GM23338 (cell line): Measurements from ENCODE around the gene RNF168. TPM values are rescaled to one million over a fixed set of nuclear protein-coding genes. Genes with fewer than 3 reads are reported as not detected.

ENCODE experiments used
- ATAC-seq: fragments of 200-7000 bp; cut with Tn5 transposase; 3 replicates; pipeline ENCODE4 v1.9.1; 2020
- DNase-seq: peaks from one replicate; pipeline ENCODE4 v3.0.0-alpha.2; 2015; ENCODE audit warnings: low spot score
- H2AFZ ChIP-seq: fragments of 200-600 bp; sonication (generic); 2 replicates; pipeline ENCODE4 v1.8.0; 2016; ENCODE audit warnings: antibody characterized with exemption, mild to moderate bottlenecking, moderate library complexity
- H3F3A ChIP-seq: fragments of 200-600 bp; sonication (generic); replicated peaks from 2 replicates; pipeline ENCODE4 v1.8.0; 2017; ENCODE audit warnings: antibody characterized with exemption, mixed run types, low read depth
- H3K27ac ChIP-seq: fragments of 200-600 bp; sonication (generic); 2 replicates; pipeline ENCODE4 v1.6.1; 2016; ENCODE audit warnings: low read depth
- H3K27me3 ChIP-seq: fragments of 200-600 bp; sonication (generic); 2 replicates; pipeline ENCODE4 v1.8.0; 2016; ENCODE audit warnings: mild to moderate bottlenecking, mixed run types, moderate library complexity; ENCODE audit not compliant: insufficient read depth
- H3K36me3 ChIP-seq: fragments of 200-600 bp; sonication (generic); 2 replicates; pipeline ENCODE4 v1.8.0; 2016; ENCODE audit warnings: mild to moderate bottlenecking; ENCODE audit not compliant: insufficient read depth
- H3K4me1 ChIP-seq: fragments of 200-600 bp; sonication (generic); 2 replicates; pipeline ENCODE4 v1.8.0; 2016; ENCODE audit warnings: mild to moderate bottlenecking, moderate library complexity; ENCODE audit not compliant: insufficient read depth
- H3K4me2 ChIP-seq: fragments of 200-600 bp; sonication (generic); 2 replicates; pipeline ENCODE4 v1.7.1; 2017; ENCODE audit warnings: mixed run types
- H3K4me3 ChIP-seq: fragments of 200-600 bp; sonication (generic); 2 replicates; pipeline ENCODE4 v1.6.1; 2016; ENCODE audit warnings: mixed run types
- H3K79me2 ChIP-seq: fragments of 200-600 bp; sonication (generic); replicated peaks from 2 replicates; pipeline ENCODE4 v1.8.0; 2017; ENCODE audit warnings: mild to moderate bottlenecking; ENCODE audit not compliant: insufficient read depth
- H3K9me2 ChIP-seq: fragments of 200-600 bp; sonication (generic); 2 replicates; pipeline ENCODE4 v1.8.0; 2017; ENCODE audit not compliant: insufficient read depth
- H4K20me1 ChIP-seq: fragments of 200-600 bp; sonication (generic); replicated peaks from 2 replicates; pipeline ENCODE4 v1.8.0; 2017; ENCODE audit warnings: mild to moderate bottlenecking; ENCODE audit not compliant: insufficient read depth
- H3K27ac Mint-ChIP-seq: 2 replicates; pipeline ENCODE4 v1.8.0; 2020; ENCODE audit warnings: inconsistent platforms, mild to moderate bottlenecking, moderate library complexity, mixed read lengths
- H3K27me3 Mint-ChIP-seq: 3 replicates; pipeline ENCODE4 v1.8.0; 2022; ENCODE audit warnings: low read depth, mild to moderate bottlenecking, moderate library complexity, mixed read lengths, inconsistent platforms; ENCODE audit not compliant: insufficient read depth, poor library complexity
- H3K36me3 Mint-ChIP-seq: 3 replicates; pipeline ENCODE4 v1.8.0; 2021; ENCODE audit warnings: low read depth, mild to moderate bottlenecking, inconsistent platforms, moderate library complexity, mixed read lengths
- H3K4me1 Mint-ChIP-seq: 3 replicates; pipeline ENCODE4 v1.8.0; 2020; ENCODE audit warnings: mild to moderate bottlenecking, inconsistent platforms, mixed read lengths
- H3K4me3 Mint-ChIP-seq: 3 replicates; pipeline ENCODE4 v1.8.0; 2021; ENCODE audit warnings: moderate library complexity, mild to moderate bottlenecking, inconsistent platforms, mixed read lengths
- H3K9me3 Mint-ChIP-seq: 3 replicates; pipeline ENCODE4 v1.8.0; 2020; ENCODE audit warnings: moderate library complexity, mild to moderate bottlenecking, inconsistent platforms, mixed read lengths
- CREB1 ChIP-seq: fragments of 250-450 bp; sonication (Bioruptor Pico); IDR thresholded peaks from 2 replicates; pipeline ENCODE4 v1.5.0; 2020; ENCODE audit warnings: low read depth, mild to moderate bottlenecking, moderate library complexity
- EZH2 ChIP-seq: fragments of 200-600 bp; sonication (generic); IDR thresholded peaks from one replicate; pipeline ENCODE4 v1.8.0; 2017; ENCODE audit warnings: antibody characterized with exemption, mild to moderate bottlenecking, low read depth; ENCODE audit not compliant: unreplicated experiment
- JUNB ChIP-seq: IDR thresholded peaks from one replicate; pipeline ENCODE4 v1.6.1; 2016; ENCODE audit warnings: antibody characterized with exemption; ENCODE audit not compliant: unreplicated experiment
- NANOG ChIP-seq: IDR thresholded peaks from 2 replicates; pipeline ENCODE4 v1.6.1; 2016; ENCODE audit warnings: antibody characterized with exemption, borderline replicate concordance
- POLR2AphosphoS5 ChIP-seq: IDR thresholded peaks from 2 replicates; pipeline ENCODE4 v1.6.1; 2016; ENCODE audit warnings: antibody characterized with exemption, low read depth
- STAT1 ChIP-seq: IDR thresholded peaks from one replicate; pipeline ENCODE4 v1.6.1; 2016; ENCODE audit warnings: antibody characterized with exemption; ENCODE audit not compliant: unreplicated experiment
- ZNF114 ChIP-seq: fragments of 250-450 bp; sonication (Bioruptor Pico); IDR thresholded peaks from 2 replicates; pipeline ENCODE4 v1.5.0; 2020; ENCODE audit warnings: mild to moderate bottlenecking, moderate library complexity
- ZNF331 ChIP-seq: fragments of 250-450 bp; sonication (Bioruptor Pico); IDR thresholded peaks from 2 replicates; pipeline ENCODE4 v1.5.0; 2020; ENCODE audit warnings: low read depth, mild to moderate bottlenecking, moderate library complexity
- polyA plus RNA-seq: library from polyadenylated mRNA; unstranded; fragments of >200 nt; fragmentation: Nextera tagmentation; extraction: Ambion mirVana; gene quantifications from 2 replicates; pipeline ENCODE4 v1.2.1, GENCODE V29; 2016
- total RNA-seq: library from RNA; depleted of rRNA; stranded (reverse); fragments of >200 nt; shearing (Covaris generic); gene quantifications from 2 replicates; pipeline ENCODE4 v1.2.3, GENCODE V29; 2014
- TF ChIP-seq, protein P1 (sequence below): IDR thresholded peaks from 2 replicates; pipeline ENCODE4 v1.6.1; 2016; ENCODE audit warnings: antibody characterized with exemption
- TF ChIP-seq, protein P2 (sequence below), 2 experiments: fragments of 200-600 bp in 1 of 2; sonication (generic) in 1 of 2; conservative IDR thresholded peaks; 2 replicates each; pipeline versions ENCODE4 v1.5.1 to v1.6.1; 2016 to 2017; ENCODE audit warnings: antibody characterized with exemption in 2 of 2, low read depth in 2 of 2, mild to moderate bottlenecking in 2 of 2, moderate library complexity in 1 of 2
- TF ChIP-seq, protein P3 (sequence below): IDR thresholded peaks from one replicate; pipeline ENCODE4 v1.6.1; 2018; ENCODE audit warnings: antibody characterized with exemption; ENCODE audit not compliant: unreplicated experiment

The RNF168 gene
- total and polyA plus RNA-seq, 2 experiments from 2014 or later, result 33.0 to 53.0 TPM

DNA sequence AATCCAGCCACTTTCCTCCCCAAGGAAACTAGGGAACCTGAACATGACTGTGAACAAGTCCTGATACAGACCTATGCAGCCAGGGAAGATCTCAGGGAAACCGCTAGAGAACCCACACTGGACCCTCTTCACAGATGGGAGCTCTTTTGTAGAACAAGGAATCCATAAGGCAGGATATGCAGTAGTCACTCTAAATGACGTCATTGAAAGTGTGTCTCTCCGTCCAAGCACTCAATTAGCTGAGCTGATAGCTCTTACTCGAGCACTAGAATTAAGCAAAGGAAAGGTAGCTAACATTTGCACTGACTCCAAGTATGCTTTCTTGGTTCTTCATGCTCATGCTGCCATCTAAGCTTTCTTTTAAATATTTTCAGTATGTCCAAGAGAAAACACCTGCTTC is 21.6 kb upstream of the RNF168 start:
- Histone ChIP-seq H3K4me1 (no peaks in the 10 kb centered on the region), H2AFZ (no peak overlapping the region), H3K79me2 (no peaks in the 10 kb centered on the region), H3K36me3 (no peaks in the 10 kb centered on the region), H3K27ac (no peak overlapping the region), H3F3A (no peaks in the 10 kb centered on the region), H3K9me2 (no peaks in the 10 kb centered on the region), H3K4me3 (no peak overlapping the region), H3K4me2 (no peak overlapping the region), H3K27me3 (no peaks in the 10 kb centered on the region), H4K20me1 (no peaks in the 10 kb centered on the region)
- peaks cover 10% of the 10 kb centered on the region for H3K27me3 Mint-ChIP-seq
- TF ChIP-seq NANOG, result no peak
- no peak for TF ChIP-seq JUNB
- no peak for TF ChIP-seq CREB1 (CRISPR knock-in tag)
- TF ChIP-seq ZNF114 (CRISPR knock-in tag), result no peak
- TF ChIP-seq, protein P1, sequence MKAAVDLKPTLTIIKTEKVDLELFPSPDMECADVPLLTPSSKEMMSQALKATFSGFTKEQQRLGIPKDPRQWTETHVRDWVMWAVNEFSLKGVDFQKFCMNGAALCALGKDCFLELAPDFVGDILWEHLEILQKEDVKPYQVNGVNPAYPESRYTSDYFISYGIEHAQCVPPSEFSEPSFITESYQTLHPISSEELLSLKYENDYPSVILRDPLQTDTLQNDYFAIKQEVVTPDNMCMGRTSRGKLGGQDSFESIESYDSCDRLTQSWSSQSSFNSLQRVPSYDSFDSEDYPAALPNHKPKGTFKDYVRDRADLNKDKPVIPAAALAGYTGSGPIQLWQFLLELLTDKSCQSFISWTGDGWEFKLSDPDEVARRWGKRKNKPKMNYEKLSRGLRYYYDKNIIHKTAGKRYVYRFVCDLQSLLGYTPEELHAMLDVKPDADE, result no peak
- no peak for TF ChIP-seq POLR2AphosphoS5
- TF ChIP-seq ZNF331 (CRISPR knock-in tag), result no peak
- TF ChIP-seq STAT1, result no peak
- TF ChIP-seq, protein P2, sequence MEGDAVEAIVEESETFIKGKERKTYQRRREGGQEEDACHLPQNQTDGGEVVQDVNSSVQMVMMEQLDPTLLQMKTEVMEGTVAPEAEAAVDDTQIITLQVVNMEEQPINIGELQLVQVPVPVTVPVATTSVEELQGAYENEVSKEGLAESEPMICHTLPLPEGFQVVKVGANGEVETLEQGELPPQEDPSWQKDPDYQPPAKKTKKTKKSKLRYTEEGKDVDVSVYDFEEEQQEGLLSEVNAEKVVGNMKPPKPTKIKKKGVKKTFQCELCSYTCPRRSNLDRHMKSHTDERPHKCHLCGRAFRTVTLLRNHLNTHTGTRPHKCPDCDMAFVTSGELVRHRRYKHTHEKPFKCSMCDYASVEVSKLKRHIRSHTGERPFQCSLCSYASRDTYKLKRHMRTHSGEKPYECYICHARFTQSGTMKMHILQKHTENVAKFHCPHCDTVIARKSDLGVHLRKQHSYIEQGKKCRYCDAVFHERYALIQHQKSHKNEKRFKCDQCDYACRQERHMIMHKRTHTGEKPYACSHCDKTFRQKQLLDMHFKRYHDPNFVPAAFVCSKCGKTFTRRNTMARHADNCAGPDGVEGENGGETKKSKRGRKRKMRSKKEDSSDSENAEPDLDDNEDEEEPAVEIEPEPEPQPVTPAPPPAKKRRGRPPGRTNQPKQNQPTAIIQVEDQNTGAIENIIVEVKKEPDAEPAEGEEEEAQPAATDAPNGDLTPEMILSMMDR (conservative IDR thresholded peaks at IDR 0.05; ENCODE audit: low read depth in 2 of 2), result no peak
- no peak for TF ChIP-seq EZH2
- H3K36me3 Mint-ChIP-seq, result peaks cover 21% of the 10 kb centered on the region
- ATAC-seq (no peak), DNase-seq (no peak)
- peaks cover 31% of the 10 kb centered on the region for H3K9me3 Mint-ChIP-seq
- no peak overlapping the region for H3K27ac Mint-ChIP-seq
- no peak overlapping the region for H3K4me3 Mint-ChIP-seq
- H3K4me1 Mint-ChIP-seq, result no peaks in the 10 kb centered on the region

DNA sequence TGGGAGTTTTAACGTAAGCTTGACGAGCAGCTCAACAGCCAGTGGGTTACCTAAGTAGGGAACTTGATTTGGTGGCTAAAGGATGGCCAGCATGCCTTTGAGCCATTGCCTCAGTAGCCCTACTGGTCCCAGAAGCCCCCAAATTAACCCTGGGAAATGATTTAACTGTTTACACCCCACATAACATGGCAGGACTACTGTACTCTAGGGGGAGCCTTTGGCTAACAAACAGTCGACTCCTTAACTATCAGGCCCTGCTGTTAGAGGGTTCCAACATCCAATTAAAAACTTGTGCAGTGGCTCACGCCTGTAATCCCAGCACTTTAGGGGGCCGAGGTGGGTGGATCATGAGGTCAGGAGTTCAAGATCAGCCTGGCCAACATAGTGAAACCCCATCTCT is 21.0 kb upstream of the RNF168 start:
- ATAC-seq, result peak; percentile 57
- H3F3A ChIP-seq, result no peaks in the 10 kb centered on the region

More for the DNA sequence above, 21.0 kb upstream of the RNF168 start:
- peaks cover 10% of the 10 kb centered on the region for H3K27me3 Mint-ChIP-seq
- H3K4me1 ChIP-seq, result no peaks in the 10 kb centered on the region
- no peaks in the 10 kb centered on the region for H3K9me2 ChIP-seq
- H3K27ac Mint-ChIP-seq, result no peak overlapping the region
- no peak overlapping the region for H2AFZ ChIP-seq
- TF ChIP-seq, protein P3, sequence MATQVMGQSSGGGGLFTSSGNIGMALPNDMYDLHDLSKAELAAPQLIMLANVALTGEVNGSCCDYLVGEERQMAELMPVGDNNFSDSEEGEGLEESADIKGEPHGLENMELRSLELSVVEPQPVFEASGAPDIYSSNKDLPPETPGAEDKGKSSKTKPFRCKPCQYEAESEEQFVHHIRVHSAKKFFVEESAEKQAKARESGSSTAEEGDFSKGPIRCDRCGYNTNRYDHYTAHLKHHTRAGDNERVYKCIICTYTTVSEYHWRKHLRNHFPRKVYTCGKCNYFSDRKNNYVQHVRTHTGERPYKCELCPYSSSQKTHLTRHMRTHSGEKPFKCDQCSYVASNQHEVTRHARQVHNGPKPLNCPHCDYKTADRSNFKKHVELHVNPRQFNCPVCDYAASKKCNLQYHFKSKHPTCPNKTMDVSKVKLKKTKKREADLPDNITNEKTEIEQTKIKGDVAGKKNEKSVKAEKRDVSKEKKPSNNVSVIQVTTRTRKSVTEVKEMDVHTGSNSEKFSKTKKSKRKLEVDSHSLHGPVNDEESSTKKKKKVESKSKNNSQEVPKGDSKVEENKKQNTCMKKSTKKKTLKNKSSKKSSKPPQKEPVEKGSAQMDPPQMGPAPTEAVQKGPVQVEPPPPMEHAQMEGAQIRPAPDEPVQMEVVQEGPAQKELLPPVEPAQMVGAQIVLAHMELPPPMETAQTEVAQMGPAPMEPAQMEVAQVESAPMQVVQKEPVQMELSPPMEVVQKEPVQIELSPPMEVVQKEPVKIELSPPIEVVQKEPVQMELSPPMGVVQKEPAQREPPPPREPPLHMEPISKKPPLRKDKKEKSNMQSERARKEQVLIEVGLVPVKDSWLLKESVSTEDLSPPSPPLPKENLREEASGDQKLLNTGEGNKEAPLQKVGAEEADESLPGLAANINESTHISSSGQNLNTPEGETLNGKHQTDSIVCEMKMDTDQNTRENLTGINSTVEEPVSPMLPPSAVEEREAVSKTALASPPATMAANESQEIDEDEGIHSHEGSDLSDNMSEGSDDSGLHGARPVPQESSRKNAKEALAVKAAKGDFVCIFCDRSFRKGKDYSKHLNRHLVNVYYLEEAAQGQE, result no peak
- TF ChIP-seq NANOG, result no peak
- TF ChIP-seq, protein P2 (conservative IDR thresholded peaks at IDR 0.05; ENCODE audit: low read depth in 2 of 2), result peak; percentile 59 to 85
- H3K27me3 ChIP-seq, result no peaks in the 10 kb centered on the region
- no peaks in the 10 kb centered on the region for H3K36me3 ChIP-seq
- no peaks in the 10 kb centered on the region for H3K79me2 ChIP-seq
- no peaks in the 10 kb centered on the region for H4K20me1 ChIP-seq
- H3K9me3 Mint-ChIP-seq, result peaks cover 37% of the 10 kb centered on the region
- H3K4me3 ChIP-seq, result no peak overlapping the region
- H3K4me2 ChIP-seq, result no peak overlapping the region
- DNase-seq, result peak; percentile 72
- H3K27ac ChIP-seq, result no peak overlapping the region
- H3K4me1 Mint-ChIP-seq, result no peaks in the 10 kb centered on the region
- H3K4me3 Mint-ChIP-seq, result no peak overlapping the region
- H3K36me3 Mint-ChIP-seq, result peaks cover 27% of the 10 kb centered on the region
